Breast epithelium (tissue), 3 donors: ENCODE data around the gene SPATA24.

Source experiments
- POLR2A ChIP-seq: fragments of 450-650 bp; IDR thresholded peaks from one replicate; pipeline ENCODE4 v1.6.1; 2016; ENCODE audit warnings: antibody characterized with exemption, mild to moderate bottlenecking, moderate library complexity
- TF ChIP-seq, protein P1 (sequence below), 3 donors: fragments of 450-650 bp; IDR thresholded peaks; one replicate each; pipeline ENCODE4 v1.5.1; 2016 to 2017; ENCODE audit warnings: antibody characterized with exemption in 3 of 3, mild to moderate bottlenecking in 3 of 3, moderate library complexity in 3 of 3

DNA sequence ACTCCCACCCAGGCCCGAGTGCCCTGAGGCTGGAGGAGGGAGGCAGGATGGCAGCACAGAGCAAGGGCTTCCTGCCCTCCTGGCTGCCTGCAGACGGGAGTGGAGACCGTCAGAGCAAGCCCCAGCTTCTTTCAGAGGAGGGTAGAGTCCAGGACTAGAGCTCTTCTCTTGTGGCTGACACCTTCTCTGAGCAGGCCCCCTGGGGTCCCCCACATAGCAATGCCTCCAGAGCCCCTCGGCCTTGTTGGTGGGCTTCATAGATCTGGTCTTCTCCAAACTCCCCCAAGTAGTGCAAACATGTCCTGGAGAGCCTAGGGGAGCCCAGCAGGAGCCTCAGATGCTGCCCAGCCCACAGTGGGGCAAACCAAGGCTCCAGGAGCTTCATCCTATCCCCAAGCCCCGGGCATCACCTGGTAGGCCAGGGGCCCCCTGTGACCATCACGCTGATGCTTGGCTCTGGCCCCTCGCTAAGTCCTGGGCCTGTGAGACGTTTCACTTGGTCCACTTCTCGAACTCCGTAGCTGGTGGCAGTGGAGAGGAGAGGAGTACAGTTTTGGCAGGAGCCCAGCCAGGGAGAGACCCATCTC, 16.2 kb downstream of the SPATA24 start:
- no peak for TF ChIP-seq POLR2A
- TF ChIP-seq, protein P1, sequence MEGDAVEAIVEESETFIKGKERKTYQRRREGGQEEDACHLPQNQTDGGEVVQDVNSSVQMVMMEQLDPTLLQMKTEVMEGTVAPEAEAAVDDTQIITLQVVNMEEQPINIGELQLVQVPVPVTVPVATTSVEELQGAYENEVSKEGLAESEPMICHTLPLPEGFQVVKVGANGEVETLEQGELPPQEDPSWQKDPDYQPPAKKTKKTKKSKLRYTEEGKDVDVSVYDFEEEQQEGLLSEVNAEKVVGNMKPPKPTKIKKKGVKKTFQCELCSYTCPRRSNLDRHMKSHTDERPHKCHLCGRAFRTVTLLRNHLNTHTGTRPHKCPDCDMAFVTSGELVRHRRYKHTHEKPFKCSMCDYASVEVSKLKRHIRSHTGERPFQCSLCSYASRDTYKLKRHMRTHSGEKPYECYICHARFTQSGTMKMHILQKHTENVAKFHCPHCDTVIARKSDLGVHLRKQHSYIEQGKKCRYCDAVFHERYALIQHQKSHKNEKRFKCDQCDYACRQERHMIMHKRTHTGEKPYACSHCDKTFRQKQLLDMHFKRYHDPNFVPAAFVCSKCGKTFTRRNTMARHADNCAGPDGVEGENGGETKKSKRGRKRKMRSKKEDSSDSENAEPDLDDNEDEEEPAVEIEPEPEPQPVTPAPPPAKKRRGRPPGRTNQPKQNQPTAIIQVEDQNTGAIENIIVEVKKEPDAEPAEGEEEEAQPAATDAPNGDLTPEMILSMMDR (IDR thresholded peaks at IDR 0.05), result no peak
